Breast epithelium (tissue), 4 donors: ENCODE results near the gene SRRM5. TPM values are rescaled to one million over a fixed set of nuclear protein-coding genes. Genes with fewer than 3 reads are reported as not detected.

ENCODE experiments used
- DNase-seq, 2 donors: peaks; one replicate each; pipeline ENCODE4 v3.0.0-alpha.2; 2019; ENCODE audit warnings: low spot score in 2 of 2
- H3K27ac ChIP-seq, 2 donors: fragments of 200-600 bp; sonication (generic) in 1 of 2; one replicate each; pipeline ENCODE4 v1.5.1; 2016 to 2019; ENCODE audit warnings: mild to moderate bottlenecking in 1 of 2
- H3K27me3 ChIP-seq, 2 donors: fragments of 200-600 bp; sonication (generic) in 1 of 2; one replicate each; pipeline versions ENCODE4 v1.5.1 to v1.6.0; 2017 to 2019; ENCODE audit warnings: control low read depth in 1 of 2, mild to moderate bottlenecking in 1 of 2
- H3K36me3 ChIP-seq: fragments of 200-600 bp; one replicate; pipeline ENCODE4 v1.5.1; 2019
- H3K4me1 ChIP-seq, 2 donors: fragments of 200-600 bp; sonication (generic); one replicate each; pipeline ENCODE4 v1.5.1; 2016 to 2019; ENCODE audit warnings: control low read depth in 1 of 2
- H3K4me3 ChIP-seq, 3 donors: fragments of 200-600 bp; sonication (generic); 1 replicate in 2 of 3; 2 replicates in 1 of 3; pipeline ENCODE4 v1.5.1; 2016 to 2019; ENCODE audit warnings: mild to moderate bottlenecking in 3 of 3, moderate library complexity in 2 of 3
- H3K9me3 ChIP-seq, 2 donors: fragments of 200-600 bp; sonication (generic) in 1 of 2; one replicate each; pipeline ENCODE4 v1.5.1; 2016 to 2019; ENCODE audit warnings: control low read depth in 1 of 2
- CTCF ChIP-seq, 3 donors: fragments of 450-650 bp; IDR thresholded peaks; one replicate each; pipeline ENCODE4 v1.5.1; 2016 to 2017; ENCODE audit warnings: antibody characterized with exemption in 3 of 3, mild to moderate bottlenecking in 3 of 3, moderate library complexity in 3 of 3
- POLR2A ChIP-seq: fragments of 450-650 bp; IDR thresholded peaks from one replicate; pipeline ENCODE4 v1.6.1; 2016; ENCODE audit warnings: antibody characterized with exemption, mild to moderate bottlenecking, moderate library complexity
- POLR2AphosphoS5 ChIP-seq, 3 donors: sonication (generic); formaldehyde crosslinking; IDR thresholded peaks; one replicate each; pipeline ENCODE4 v1.6.1; 2017; ENCODE audit warnings: antibody characterized with exemption in 3 of 3
- intact Hi-C: fragments of 100-400 bp; cut with DNase I; formaldehyde crosslinking; loops from one replicate; pipeline ENCODE4 v1.15.1; 2023; ENCODE audit warnings: low total_unique reads
- total RNA-seq, 3 donors: library from RNA; depleted of rRNA; stranded (reverse); fragments of >200 nt; gene quantifications; one replicate each; pipeline ENCODE4 v1.1.0, GENCODE V29; 2016

SRRM5 gene
- total RNA-seq, 3 donors from 2014 or later = 0.32 to 1.6 (median 0.33) TPM

DNA sequence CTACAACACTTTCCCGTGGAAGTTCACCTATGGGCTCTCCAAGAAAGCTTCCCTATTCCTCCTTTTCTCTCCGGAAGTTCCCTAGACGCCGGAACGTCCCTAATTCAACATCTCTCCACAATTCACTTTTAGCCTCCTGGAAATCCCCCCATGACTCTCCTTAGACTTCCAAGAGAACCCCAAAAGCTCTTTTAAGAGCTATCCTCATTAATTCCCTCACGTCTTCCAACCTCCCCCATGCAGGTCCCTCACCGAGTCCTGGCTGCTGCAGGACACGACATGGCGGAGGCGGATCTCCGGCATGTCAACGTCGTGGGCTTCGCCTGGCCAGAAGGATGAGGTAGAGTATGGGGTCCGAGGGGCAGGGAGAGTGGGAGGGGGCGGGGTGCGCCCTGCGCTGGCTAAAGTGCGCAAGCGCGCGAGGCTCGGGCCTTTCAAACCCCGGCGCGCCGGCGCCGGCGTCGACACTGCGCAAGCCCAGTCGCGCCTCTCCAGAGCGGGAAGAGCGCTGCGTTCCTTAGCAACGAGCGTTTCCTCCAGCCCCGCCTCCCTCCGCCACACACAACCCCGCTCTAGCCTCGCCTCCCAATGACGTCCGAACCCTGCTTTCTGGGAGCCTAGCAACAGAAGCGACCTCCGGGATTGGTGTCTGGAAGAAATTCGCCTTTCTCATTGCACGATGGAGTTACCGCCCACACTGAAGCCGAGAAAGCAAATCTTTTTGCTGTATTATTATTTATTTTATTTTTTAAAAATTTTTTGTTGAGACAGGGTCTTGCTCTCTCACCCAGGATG lies 36.5 kb upstream of the SRRM5 start, which contains the start of the genes PINLYP and XRCC1:
PINLYP (plus strand) TSS at position 646 of the 795 bp plus-strand sequence. CDS start 1,391 bp downstream, outside the sequence.
XRCC1 (minus strand) TSS at position 372 of the 795 bp plus-strand sequence; CDS start at position 303, 69 bp downstream.
- peak; percentile 97 to 98 for DNase-seq
- Histone ChIP-seq H3K9me3 (no peaks in the 10 kb centered on the region), H3K4me3 (peak within 1 kb of the TSS; percentile 69 to 87 (median 69)), H3K36me3 (no peaks in the 10 kb centered on the region), H3K4me1 (peaks cover 0 to 7% of the 10 kb centered on the region in 2 donors), H3K27me3 (no peaks in the 10 kb centered on the region), H3K27ac (peak within 1 kb of the TSS; percentile 73 to 91)
- intact Hi-C loops = no loop called here
- TF ChIP-seq POLR2AphosphoS5 (IDR thresholded peaks at IDR 0.05) (peak; percentile 60 to 79 (median 76)), POLR2A (peak; percentile 40), CTCF (IDR thresholded peaks at IDR 0.05) (no peak)

GRCh38 chr19:43575955-43576878 lies 35.7 kb upstream of the SRRM5 start:
- TF ChIP-seq POLR2A (no peak), POLR2AphosphoS5 (IDR thresholded peaks at IDR 0.05) (no peak), CTCF (IDR thresholded peaks at IDR 0.05) (no peak)
- no peaks in the 10 kb centered on the region for H3K36me3 ChIP-seq
- peaks cover 0 to 7% of the 10 kb centered on the region in 2 donors for H3K4me1 ChIP-seq
- intact Hi-C loops = no loop called here
- peak overlapping the region; percentile 73 to 91 for H3K27ac ChIP-seq
- H3K27me3 ChIP-seq = no peaks in the 10 kb centered on the region
- peak overlapping the region; percentile 69 to 87 (median 69) for H3K4me3 ChIP-seq
- DNase-seq = no peak
- H3K9me3 ChIP-seq = no peaks in the 10 kb centered on the region

DNA sequence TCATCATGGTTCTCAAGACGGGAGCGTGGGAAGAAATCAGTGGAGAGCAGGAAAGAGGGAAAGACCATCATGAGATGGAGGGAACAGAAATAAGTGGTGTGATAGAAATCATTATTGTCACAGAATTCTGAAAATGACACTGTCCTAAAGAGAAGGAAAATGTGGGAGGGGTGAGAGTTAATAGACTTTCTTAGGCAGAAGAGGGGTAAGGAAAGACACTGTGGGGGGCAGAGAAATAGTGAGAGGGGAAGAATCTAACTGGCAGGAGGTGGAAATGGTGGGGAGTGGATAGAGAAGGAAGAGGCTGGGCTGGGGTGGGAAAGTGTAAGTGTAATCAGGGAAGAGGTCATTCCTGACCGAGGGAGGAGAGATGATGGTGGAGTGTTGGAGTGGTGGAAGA lies 33.1 kb upstream of the SRRM5 start:
- no peaks in the 10 kb centered on the region for H3K27me3 ChIP-seq
- H3K27ac ChIP-seq = no peak overlapping the region
- DNase-seq = no peak
- no peaks in the 10 kb centered on the region for H3K36me3 ChIP-seq
- no peaks in the 10 kb centered on the region for H3K9me3 ChIP-seq
- intact Hi-C loops = no loop called here
- peaks cover 0 to 7% of the 10 kb centered on the region in 2 donors for H3K4me1 ChIP-seq
- H3K4me3 ChIP-seq = no peak overlapping the region
- TF ChIP-seq POLR2A = no peak
- no peak for TF ChIP-seq CTCF (IDR thresholded peaks at IDR 0.05)
- no peak for TF ChIP-seq POLR2AphosphoS5 (IDR thresholded peaks at IDR 0.05)

GRCh38 chr19:43581467-43581866 lies 30.4 kb upstream of the SRRM5 start:
- Histone ChIP-seq H3K36me3 (no peaks in the 10 kb centered on the region), H3K27me3 (no peaks in the 10 kb centered on the region), H3K9me3 (no peaks in the 10 kb centered on the region), H3K27ac (peak overlapping the region; percentile 73 to 90), H3K4me1 (no peaks in the 10 kb centered on the region), H3K4me3 (peak overlapping the region; percentile 46 to 71 (median 55))
- no peak for DNase-seq
- intact Hi-C loops = no loop called here
- no peak for TF ChIP-seq POLR2AphosphoS5 (IDR thresholded peaks at IDR 0.05)
- TF ChIP-seq CTCF (IDR thresholded peaks at IDR 0.05) = no peak
- TF ChIP-seq POLR2A = no peak
